Measurements from ENCODE around the gene MPV17. TPM values are rescaled to one million over a fixed set of nuclear protein-coding genes. Genes with fewer than 3 reads are reported as not detected.
A peak's percentile ranks its signal among the peaks of the same experiment; 100 is the strongest.

Gene MPV17
- total and polyA plus RNA-seq, 8 donors, result 91.6 to 106 (median 99.0) TPM

DNA sequence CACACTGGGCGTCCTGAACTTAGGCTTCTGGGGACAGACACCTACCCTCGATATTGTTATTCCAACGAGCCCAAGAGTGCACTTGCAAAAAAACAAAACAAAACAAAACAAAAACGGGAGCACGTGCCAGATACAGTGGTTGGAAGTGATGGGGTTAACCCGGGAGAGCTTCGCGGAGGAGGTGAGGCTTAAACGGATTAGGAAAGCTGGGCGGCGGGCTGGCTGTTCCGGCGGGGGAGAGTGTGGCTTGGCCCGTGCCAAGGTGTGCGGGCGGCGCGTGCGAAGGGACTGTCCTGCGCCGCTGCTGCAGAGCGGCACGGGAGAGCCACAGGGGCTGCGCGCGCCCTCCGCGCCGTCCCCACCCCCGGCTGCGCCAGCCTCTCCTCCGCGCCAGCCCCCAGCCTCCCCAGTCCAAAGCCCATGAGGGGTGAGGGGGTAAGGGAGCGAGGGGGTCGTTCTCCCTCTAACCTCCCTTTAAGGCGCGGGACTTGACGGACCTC, 58.6 kb downstream of the MPV17 start:
- H3K4me3 ChIP-seq, result peak overlapping the region; percentile 6 to 38
- H3K27ac ChIP-seq, result no peak overlapping the region
- no peak for DNase-seq
- peak; percentile 38 for ATAC-seq
- intact Hi-C loops (cut with DNase I), result no loop called here
- no peaks in the 10 kb centered on the region for H3K9me3 ChIP-seq
- TF ChIP-seq, protein P1, sequence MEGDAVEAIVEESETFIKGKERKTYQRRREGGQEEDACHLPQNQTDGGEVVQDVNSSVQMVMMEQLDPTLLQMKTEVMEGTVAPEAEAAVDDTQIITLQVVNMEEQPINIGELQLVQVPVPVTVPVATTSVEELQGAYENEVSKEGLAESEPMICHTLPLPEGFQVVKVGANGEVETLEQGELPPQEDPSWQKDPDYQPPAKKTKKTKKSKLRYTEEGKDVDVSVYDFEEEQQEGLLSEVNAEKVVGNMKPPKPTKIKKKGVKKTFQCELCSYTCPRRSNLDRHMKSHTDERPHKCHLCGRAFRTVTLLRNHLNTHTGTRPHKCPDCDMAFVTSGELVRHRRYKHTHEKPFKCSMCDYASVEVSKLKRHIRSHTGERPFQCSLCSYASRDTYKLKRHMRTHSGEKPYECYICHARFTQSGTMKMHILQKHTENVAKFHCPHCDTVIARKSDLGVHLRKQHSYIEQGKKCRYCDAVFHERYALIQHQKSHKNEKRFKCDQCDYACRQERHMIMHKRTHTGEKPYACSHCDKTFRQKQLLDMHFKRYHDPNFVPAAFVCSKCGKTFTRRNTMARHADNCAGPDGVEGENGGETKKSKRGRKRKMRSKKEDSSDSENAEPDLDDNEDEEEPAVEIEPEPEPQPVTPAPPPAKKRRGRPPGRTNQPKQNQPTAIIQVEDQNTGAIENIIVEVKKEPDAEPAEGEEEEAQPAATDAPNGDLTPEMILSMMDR (IDR thresholded peaks at IDR 0.05), result no peak
- H3K27me3 ChIP-seq, result peaks cover 51 to 88% of the 10 kb centered on the region in 2 donors
- H3K4me1 ChIP-seq, result peaks cover 17 to 36% of the 10 kb centered on the region in 2 donors
- no peaks in the 10 kb centered on the region for H3K36me3 ChIP-seq

- Histone ChIP-seq H3K36me3 (no peaks in the 10 kb centered on the region), H3K27ac (no peak overlapping the region), H3K4me3 (peak overlapping the region; percentile 33 to 49), H3K4me1 (peaks cover 17 to 36% of the 10 kb centered on the region in 2 donors), H3K27me3 (peaks cover 51 to 91% of the 10 kb centered on the region in 2 donors), H3K9me3 (no peaks in the 10 kb centered on the region)
- TF ChIP-seq, protein P1 (IDR thresholded peaks at IDR 0.05), result no peak
- intact Hi-C loops (cut with DNase I), result no loop called here
- no peak for ATAC-seq
- DNase-seq, result no peak
These were observed 59.3 kb downstream of the MPV17 start for GRCh38 chr2:27263287-27264252.

- Histone ChIP-seq H3K4me3 (peak within 1 kb of the TSS; percentile 33 to 49), H3K27ac (no peak within 1 kb of the TSS), H3K36me3 (no peaks in the 10 kb centered on the region), H3K9me3 (no peaks in the 10 kb centered on the region), H3K27me3 (peaks cover 51 to 97% of the 10 kb centered on the region in 2 donors), H3K4me1 (peaks cover 17 to 36% of the 10 kb centered on the region in 2 donors)
- intact Hi-C loops (cut with DNase I), result no loop called here
- TF ChIP-seq, protein P1 (IDR thresholded peaks at IDR 0.05), result no peak
- DNase-seq (peak in 3 of 4 donors; percentile 61 to 89 (median 71)), ATAC-seq (peak; percentile 88)
These were observed 60.3 kb downstream of the MPV17 start, which contains the start of gene SLC30A3 for GRCh38 chr2:27262379-27263286. TSS of gene SLC30A3 (minus strand) at chr2:27263047. CDS start at chr2:27262906, 141 bp downstream.

- Histone ChIP-seq H3K27ac (no peak overlapping the region), H3K4me3 (peak overlapping the region in 1 of 2 donors; percentile 49), H3K36me3 (no peaks in the 10 kb centered on the region), H3K9me3 (no peaks in the 10 kb centered on the region), H3K4me1 (peaks cover 17 to 36% of the 10 kb centered on the region in 2 donors), H3K27me3 (peaks cover 51 to 100% of the 10 kb centered on the region in 2 donors)
- no peak for DNase-seq
- intact Hi-C loops (cut with DNase I), result no loop called here
- TF ChIP-seq, protein P1 (IDR thresholded peaks at IDR 0.05), result no peak
- no peak for ATAC-seq
These were observed 61.0 kb downstream of the MPV17 start for GRCh38 chr2:27261926-27262298.

Measured in left lung (tissue), 10 donors.